HG03442 (cell line): ENCODE measurements around the gene RABEPK.
A peak's percentile ranks its signal among the peaks of the same experiment; 100 is the strongest.
"Not testable (repeated sequence)": the region's sequence is repeated elsewhere in the genome, so short reads cannot be mapped to it uniquely, and the experiment has no call there.

Experiments used
- ATAC-seq: cut with Tn5 transposase; IDR thresholded peaks from one replicate; pipeline ENCODE4 v1.9.1; 2021; ENCODE audit warnings: mild to moderate bottlenecking, moderate library complexity; ENCODE audit not compliant: unreplicated experiment

RABEPK gene

GRCh38 chr9:125241863-125242739, 41.8 kb downstream of the RABEPK start:
- no peak for ATAC-seq

- no peak for ATAC-seq
Measured at GRCh38 chr9:125243792-125244260, 43.5 kb downstream of the RABEPK start.

GRCh38 chr9:125246261-125246667, 45.9 kb downstream of the RABEPK start:
- ATAC-seq = no peak

- ATAC-seq = no peak
Measured at GRCh38 chr9:125254231-125254630, 53.9 kb downstream of the RABEPK start.

- ATAC-seq = no peak
Measured at GRCh38 chr9:125255781-125256391, 55.5 kb downstream of the RABEPK start.

- ATAC-seq = no peak
Measured at GRCh38 chr9:125258160-125258785, 57.9 kb downstream of the RABEPK start.

- no peak for ATAC-seq
Measured at GRCh38 chr9:125258832-125259534, 58.6 kb downstream of the RABEPK start.

- ATAC-seq = no peak
Measured at GRCh38 chr9:125260561-125260960, 60.2 kb downstream of the RABEPK start.

- ATAC-seq = peak; percentile 85
Measured at GRCh38 chr9:125261501-125262293, 61.4 kb downstream of the RABEPK start, which contains the start of gene GAPVD1. GAPVD1 (plus strand) TSS chr9:125261826; CDS start chr9:125298922, 37,096 bp downstream.

GRCh38 chr9:125262294-125262991, 62.1 kb downstream of the RABEPK start:
- ATAC-seq = no peak

- not testable (repeated sequence) for ATAC-seq
Measured at GRCh38 chr9:125264068-125264467, 63.7 kb downstream of the RABEPK start.

- ATAC-seq = no peak
Measured at GRCh38 chr9:125268394-125269013, 68.2 kb downstream of the RABEPK start.

- ATAC-seq = no peak
Measured at GRCh38 chr9:125269014-125269397, 68.7 kb downstream of the RABEPK start.

GRCh38 chr9:125271081-125271480, 70.7 kb downstream of the RABEPK start:
- no peak for ATAC-seq

- ATAC-seq = no peak
Measured at GRCh38 chr9:125272697-125273096, 72.4 kb downstream of the RABEPK start.

- no peak for ATAC-seq
Measured at GRCh38 chr9:125276771-125277170, 76.4 kb downstream of the RABEPK start.

GRCh38 chr9:125277411-125277810, 77.1 kb downstream of the RABEPK start:
- no peak for ATAC-seq

GRCh38 chr9:125280945-125281344, 80.6 kb downstream of the RABEPK start:
- ATAC-seq = no peak
